C4-2B (cell line): ENCODE measurements around the gene CCDC188.

Experiments
- CTCF ChIP-seq: fragments of 450-650 bp; conservative IDR thresholded peaks from 2 replicates; pipeline ENCODE4 v1.5.1; 2017; ENCODE audit warnings: mild to moderate bottlenecking
- ZFX ChIP-seq: fragments of 450-650 bp; IDR thresholded peaks from 2 replicates; pipeline ENCODE4 v1.6.1; 2017

GRCh38 chr22:20187777-20188566 is 37.1 kb upstream of the CCDC188 start:
- TF ChIP-seq CTCF (no peak), ZFX (no peak)
